ENCODE results near the gene GABBR1.

GABBR1 gene

DNA sequence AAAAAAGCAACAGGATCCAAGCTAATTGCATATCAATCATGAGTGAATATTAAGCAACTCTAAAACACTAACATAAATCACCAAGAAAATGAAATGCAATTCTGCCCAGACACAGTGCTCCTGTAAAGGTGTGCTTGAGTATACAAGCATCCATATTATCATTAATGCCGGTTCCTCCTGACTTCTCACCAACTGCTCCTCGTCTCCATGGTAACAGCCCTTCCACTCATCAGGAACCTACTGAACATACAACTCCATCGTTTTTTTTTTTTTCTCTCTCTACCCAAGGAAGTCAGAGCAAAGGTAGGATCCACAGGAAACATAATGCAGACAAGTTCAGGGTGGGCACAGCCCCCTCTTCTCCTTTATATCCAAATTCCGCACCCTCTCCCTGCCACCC is 12.4 kb downstream of the GABBR1 start:
- peak; percentile 55 for DNase-seq (ENCODE audit: low spot score)

DNA sequence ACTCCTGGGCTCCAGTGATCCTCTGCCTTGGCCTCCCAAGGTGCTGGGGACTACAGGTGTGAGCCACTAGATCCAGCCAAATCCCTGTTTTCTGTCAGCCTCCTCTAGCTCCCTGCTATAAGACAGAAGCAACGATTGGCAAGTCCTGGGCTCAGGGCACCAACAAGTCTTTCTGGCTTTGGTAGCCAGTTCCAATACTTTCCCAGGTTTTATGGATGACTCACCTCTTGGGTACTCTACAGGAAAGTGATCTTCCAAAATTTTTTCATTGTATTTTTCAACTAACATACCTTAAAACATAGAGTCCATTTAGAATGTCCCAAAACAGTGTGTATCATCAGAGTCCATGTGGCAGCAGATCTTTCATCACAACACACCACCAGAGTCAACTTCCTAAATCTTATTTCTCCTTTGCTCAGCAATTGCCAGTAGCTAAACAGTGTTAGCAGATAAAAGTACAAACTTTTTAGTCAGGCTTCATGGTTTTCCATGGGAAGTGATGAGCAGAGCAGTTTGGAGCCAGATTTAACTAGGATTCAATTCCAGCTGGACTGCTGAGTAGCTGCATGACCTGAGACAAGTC is 13.3 kb downstream of the GABBR1 start:
- no peak for DNase-seq (ENCODE audit: low spot score)

DNA sequence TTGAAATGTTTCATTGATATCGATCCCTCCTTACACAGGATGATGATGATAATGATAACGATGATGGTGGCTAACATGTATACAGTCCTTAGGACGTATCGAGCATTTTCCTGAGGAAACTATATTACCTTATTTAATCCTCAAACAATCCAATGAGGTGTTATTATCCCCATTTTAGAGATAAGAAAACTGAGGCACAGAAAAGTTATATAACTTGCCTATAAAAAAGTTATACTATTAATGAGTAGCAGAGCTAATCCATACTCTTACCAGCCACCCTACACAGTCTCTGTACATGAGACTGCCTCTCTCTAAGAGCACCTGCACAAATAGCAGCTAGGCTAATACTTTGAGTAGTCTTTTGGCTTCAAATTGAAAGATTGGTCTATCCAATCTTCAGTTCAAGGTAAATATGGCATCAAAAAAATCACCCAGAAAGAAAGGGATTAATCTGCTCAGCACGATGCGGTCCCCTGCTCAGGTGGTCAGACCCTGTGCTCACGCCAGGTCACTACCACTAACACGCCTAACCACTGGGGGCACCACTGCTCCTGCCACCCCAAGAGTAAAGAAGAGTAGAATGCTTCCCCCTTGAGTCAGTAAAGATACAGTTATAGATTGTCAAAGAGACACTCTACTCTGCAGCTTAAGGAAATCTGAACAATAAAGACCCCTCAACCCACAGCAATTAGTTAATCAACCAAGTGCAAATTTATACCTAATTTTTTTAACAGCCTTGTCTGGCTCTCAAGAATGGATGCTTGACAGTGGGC is 15.0 kb downstream of the GABBR1 start:
- DNase-seq (ENCODE audit: low spot score) = no peak

- DNase-seq (ENCODE audit: low spot score) = no peak
These were observed 21.6 kb downstream of the GABBR1 start for GRCh38 chr6:29611426-29611825.

DNA sequence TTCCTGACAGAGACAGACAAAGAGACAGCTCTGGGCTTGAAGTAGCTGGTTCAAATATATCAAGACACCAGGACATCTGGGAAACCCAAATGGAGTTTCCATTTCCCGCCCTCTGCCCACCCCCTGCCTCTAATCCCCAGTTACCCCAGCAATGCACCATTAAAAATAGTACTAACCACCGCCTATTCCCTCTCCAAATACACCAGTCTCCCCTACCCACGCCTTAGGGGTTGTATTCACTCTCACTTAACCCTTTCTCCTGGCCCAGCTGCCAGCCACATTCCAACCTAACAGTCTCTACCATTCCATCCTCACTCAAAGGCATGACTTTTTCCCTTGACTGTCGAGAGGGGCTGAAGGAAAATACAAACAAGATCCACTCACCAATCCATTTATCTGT is 22.4 kb downstream of the GABBR1 start:
- no peak for DNase-seq (ENCODE audit: low spot score)

DNA sequence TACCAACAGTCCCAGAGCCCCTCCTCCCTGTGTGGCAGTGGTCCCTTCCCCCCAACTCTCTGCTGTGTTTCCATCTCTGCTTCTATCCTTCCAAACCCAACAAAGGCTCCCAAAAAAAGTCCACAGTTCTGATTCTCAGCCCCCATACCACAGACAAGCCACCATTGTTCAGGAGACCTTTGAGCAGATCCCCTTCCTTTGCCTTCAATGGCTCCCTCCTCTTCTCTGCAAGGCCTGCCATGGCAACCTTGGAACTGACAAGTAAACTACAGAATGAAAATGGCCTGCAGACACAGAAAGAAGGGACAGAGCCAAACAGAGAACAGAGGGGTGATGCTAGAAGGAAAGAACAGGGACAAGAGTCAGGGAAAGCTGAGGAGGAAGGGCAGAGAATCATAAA is 24.9 kb downstream of the GABBR1 start:
- no peak for DNase-seq (ENCODE audit: low spot score)

DNA sequence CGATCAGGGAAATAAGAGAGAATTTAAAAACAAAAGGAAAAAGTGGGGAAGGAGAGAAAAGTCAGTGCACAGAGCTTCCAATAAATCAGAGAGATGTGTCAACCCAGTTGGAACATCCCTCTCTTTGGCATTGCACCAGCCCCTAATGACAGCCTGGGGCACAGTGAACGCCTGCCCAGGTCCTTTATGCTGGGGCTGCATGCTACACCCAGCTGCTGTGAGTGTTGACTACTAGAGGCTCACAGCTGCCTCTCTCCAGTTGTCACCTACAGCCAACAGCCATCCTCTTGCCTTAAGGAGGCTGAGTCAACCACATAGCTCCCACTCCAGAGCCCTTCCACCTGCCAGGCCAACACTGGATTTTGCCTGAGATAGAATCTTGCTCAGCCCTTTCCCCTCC is 29.1 kb downstream of the GABBR1 start:
- no peak for DNase-seq (ENCODE audit: low spot score)

DNA sequence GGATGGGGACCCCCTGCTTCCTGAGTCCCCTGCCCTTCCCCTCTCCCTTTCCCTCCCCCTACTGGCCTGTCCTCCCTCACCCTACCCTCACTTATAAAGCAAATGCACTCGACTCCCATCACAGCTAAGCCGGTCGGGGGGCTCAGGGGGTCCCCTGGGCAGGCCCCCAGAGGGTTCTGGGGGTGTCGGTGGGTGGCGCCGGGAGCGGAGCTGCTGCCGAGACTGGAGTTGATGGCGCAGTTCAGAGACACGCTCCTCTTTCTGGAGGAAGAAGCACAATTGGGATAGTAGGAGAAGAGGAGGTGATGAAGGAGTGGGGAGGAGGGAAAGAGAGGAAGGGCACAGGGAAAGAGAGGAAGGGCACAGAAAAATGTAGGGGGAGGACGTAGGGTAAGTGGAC is 29.5 kb downstream of the GABBR1 start:
- no peak for DNase-seq (ENCODE audit: low spot score)

- peak; percentile 75 for DNase-seq (ENCODE audit: low spot score)
These were observed 30.2 kb downstream of the GABBR1 start for GRCh38 chr6:29602564-29603361.

DNA sequence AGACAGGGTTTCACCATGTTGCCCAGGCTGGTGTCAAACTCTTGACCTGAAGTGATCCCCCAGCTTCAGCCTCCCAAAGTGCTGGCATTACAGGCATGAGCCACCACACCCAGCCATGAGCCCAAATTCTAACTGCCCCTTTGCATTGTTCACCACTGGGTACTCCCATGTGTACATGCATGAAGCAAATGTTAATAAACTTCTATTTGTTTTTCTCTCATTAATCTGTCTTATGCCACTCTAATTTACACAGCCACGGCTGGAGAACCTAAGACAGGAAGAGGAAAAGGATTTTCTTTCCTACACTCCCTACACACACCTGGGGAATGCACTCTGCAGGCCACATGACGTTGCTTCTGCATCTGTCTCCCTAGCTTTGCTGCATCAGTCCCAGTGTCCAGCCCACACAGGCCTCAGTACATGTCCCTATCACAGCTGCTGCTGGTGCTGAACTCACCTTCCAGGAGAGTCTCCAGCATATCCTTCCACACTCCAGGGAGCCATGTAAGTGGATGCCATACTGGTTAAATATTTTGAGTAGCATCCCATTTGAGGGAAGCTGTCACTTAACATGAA is 34.7 kb downstream of the GABBR1 start:
- DNase-seq (ENCODE audit: low spot score) = no peak

- no peak for DNase-seq (ENCODE audit: low spot score)
These were observed 35.8 kb downstream of the GABBR1 start for GRCh38 chr6:29597184-29597583.

- no peak for DNase-seq (ENCODE audit: low spot score)
These were observed 36.5 kb downstream of the GABBR1 start for GRCh38 chr6:29596381-29596900.

- DNase-seq (ENCODE audit: low spot score) = no peak
These were observed 39.7 kb downstream of the GABBR1 start for GRCh38 chr6:29593199-29593855.

DNA sequence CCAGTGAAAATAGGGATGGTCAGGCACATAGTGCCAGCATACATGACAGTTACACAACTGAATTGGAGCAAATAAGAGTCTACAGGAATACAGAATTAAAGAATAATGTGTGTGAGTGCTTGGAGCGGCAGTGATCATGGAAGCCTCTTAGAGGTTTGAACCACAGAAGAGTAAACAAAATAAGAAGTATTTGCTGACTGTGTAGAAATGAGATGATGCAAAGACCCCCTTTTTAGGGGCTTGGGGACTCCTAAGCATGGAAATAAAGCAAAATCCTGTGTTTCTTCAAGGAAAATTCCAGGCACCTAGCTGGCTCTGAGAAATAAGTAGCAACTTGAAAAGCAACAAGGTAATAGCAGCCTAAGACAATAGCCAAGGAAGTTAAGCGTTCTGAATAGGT is 41.3 kb downstream of the GABBR1 start:
- DNase-seq (ENCODE audit: low spot score) = no peak

DNA sequence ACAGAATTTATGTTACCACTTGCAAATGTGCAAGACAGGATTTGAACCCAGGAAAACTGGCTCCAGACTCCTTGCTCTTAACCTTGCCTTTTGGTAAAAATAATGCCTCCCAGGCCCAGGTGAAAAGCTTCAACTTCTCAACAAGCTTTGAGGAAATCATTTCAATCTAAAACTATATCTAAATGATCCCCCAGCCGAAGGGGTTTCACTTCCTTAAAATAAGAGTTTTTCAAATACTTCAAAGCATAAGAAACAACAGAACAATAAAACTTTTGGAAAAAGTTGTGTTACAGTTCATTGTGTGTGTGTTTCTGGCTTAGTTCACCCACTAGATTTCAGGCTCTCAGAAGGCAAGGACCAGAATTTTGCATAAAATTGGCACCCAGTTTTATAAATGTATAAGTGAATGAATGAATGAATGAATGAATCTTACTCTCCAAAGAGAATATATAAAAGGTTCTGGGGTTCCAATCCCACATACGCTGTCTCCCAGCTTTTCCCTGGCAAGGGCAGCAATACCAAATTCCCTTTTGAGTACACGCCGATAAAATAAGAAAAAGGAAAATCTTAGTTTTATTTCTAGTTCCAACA is 42.7 kb downstream of the GABBR1 start:
- DNase-seq (ENCODE audit: low spot score) = no peak

DNA sequence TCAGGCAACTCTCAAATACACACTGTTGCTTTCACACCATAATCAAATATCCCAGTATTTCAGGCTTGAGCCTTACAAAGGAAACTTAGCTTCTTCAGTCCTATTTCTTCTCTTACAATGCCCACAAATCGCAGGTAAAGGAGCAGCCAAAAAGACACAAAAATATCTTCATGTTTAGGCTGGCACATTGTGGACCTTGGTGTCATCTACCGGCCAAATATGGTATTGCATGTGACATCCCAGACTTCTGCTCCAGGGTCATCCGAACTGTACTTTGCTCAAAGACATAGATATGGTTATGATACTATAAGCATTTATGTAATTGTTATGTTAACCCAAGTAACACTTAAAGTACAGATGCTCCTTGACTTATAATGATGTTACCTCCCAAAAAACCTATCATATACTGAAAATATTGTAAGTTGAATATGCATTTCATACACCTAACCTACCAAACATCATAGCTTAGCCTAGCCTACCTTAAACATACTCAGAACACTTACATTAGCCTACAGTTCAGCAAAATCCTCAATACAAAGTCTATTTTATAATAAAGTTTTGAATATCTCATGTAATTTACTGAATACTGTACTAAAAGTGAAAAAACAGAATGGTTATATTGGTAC is 43.4 kb downstream of the GABBR1 start:
- peak; percentile 47 for DNase-seq (ENCODE audit: low spot score)

DNA sequence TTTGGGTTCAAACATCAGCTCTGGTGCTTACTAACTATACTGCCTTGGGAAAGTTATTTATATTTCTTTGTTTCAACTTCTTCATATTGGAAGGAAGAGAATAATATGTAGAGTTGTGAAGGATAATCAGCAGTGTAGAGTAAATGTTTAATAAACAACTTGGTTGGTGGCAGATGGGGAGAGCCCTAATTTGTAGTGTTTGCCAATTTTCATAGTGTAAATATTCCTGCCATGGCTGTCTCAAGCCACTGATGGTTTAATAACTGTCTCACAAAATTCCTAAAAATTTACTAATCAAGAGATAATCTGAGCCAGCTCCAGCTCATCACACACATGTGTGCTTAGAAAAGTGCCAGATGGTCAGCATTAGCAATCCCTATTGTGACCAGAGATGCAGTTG is 48.2 kb downstream of the GABBR1 start, which contains the start of gene OR2H2:
TSS of gene OR2H2 (plus strand) at position 301 of the 400 bp plus-strand sequence. CDS start 2,824 bp downstream, outside the sequence.
- no peak for DNase-seq (ENCODE audit: low spot score)

GRCh38 chr6:29577544-29577943 is 55.4 kb downstream of the GABBR1 start:
- no peak for DNase-seq (ENCODE audit: low spot score)

DNA sequence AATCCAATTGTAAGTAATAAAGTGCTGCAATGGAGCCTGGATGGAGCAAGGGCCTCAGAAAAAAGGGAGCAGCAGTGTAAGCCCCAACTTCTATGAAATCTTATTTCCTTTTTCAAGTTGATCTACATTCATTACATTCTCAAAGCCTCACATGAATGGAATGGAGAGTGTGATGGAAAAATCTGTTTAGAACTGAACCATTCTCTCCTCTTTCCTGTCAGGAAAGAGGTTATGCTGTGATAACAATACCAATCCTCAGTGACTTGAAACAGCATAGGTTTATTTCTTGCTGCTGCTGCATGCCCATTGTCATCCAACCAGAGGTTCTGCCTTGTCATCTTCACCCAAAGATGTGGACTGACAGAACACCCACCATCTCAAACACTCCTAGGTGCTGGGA is 56.9 kb downstream of the GABBR1 start:
- DNase-seq (ENCODE audit: low spot score) = no peak

- DNase-seq (ENCODE audit: low spot score) = no peak
These were observed 65.0 kb downstream of the GABBR1 start for GRCh38 chr6:29567991-29568390.

- no peak for DNase-seq (ENCODE audit: low spot score)
These were observed 65.4 kb downstream of the GABBR1 start for GRCh38 chr6:29567541-29567940.
